Keratinocyte (primary cell): Measurements from ENCODE around the gene NUDT13. TPM values are rescaled to one million over a fixed set of nuclear protein-coding genes. Genes with fewer than 3 reads are reported as not detected.

Experiments
- DNase-seq: peaks from one replicate; pipeline ENCODE4 v3.0.0-alpha.2; 2011; ENCODE audit warnings: low read depth, missing footprints, low spot score
- FAIRE-seq: peaks from 2 replicates; lab custom pipeline; 2011; peaks lifted over from hg19 to GRCh38; lab: Jason Lieb, UNC
- H2AFZ ChIP-seq: 2 replicates; pipeline ENCODE4 v1.6.0; 2012; ENCODE audit warnings: low read length, control low read depth, inconsistent platforms; ENCODE audit not compliant: control insufficient read depth
- H3K27ac ChIP-seq: 2 replicates; pipeline ENCODE4 v1.5.1; 2011; ENCODE audit warnings: low read length; ENCODE audit not compliant: control insufficient read depth, insufficient read depth
- H3K27me3 ChIP-seq: 3 replicates; pipeline ENCODE4 v1.6.0; 2011; ENCODE audit warnings: low read length; ENCODE audit not compliant: control insufficient read depth, insufficient read depth; ENCODE audit errors: extremely low read depth
- H3K36me3 ChIP-seq, 2 experiments: 2 replicates in 1 of 2; 3 replicates in 1 of 2; pipeline ENCODE4 v1.5.1; 2011; ENCODE audit warnings: low read length in 2 of 2, mild to moderate bottlenecking in 1 of 2; ENCODE audit not compliant: control insufficient read depth in 2 of 2, insufficient read depth in 2 of 2; ENCODE audit errors: extremely low read depth in 1 of 2
- H3K4me1 ChIP-seq: 3 replicates; pipeline ENCODE4 v1.5.1; 2011; ENCODE audit warnings: low read length; ENCODE audit not compliant: control insufficient read depth, insufficient read depth; ENCODE audit errors: extremely low read depth
- H3K4me2 ChIP-seq: 3 replicates; pipeline ENCODE4 v1.6.0; 2011; ENCODE audit warnings: low read depth, low read length; ENCODE audit not compliant: control insufficient read depth, insufficient read depth; ENCODE audit errors: extremely low read depth
- H3K4me3 ChIP-seq, 3 experiments: fragments of 200-600 bp in 1 of 3; sonication (generic) in 1 of 3; 2 replicates in 2 of 3; 3 replicates in 1 of 3; pipeline ENCODE4 v1.5.1; 2011 to 2016; ENCODE audit warnings: low read length in 3 of 3, mild to moderate bottlenecking in 3 of 3, control low read depth in 2 of 3, inconsistent platforms in 1 of 3, low read depth in 1 of 3, mixed read lengths in 1 of 3, mixed run types in 1 of 3, moderate library complexity in 1 of 3; ENCODE audit not compliant: control insufficient read depth in 2 of 3, insufficient read depth in 2 of 3; ENCODE audit errors: extremely low read depth in 1 of 3
- H3K79me2 ChIP-seq: 2 replicates; pipeline ENCODE4 v1.6.0; 2012; ENCODE audit warnings: low read length; ENCODE audit not compliant: control insufficient read depth, insufficient read depth
- H3K9ac ChIP-seq: 3 replicates; pipeline ENCODE4 v1.6.0; 2011; ENCODE audit warnings: low read length; ENCODE audit not compliant: control insufficient read depth, insufficient read depth; ENCODE audit errors: extremely low read depth
- H3K9me1 ChIP-seq: 3 replicates; pipeline ENCODE4 v1.6.0; 2011; ENCODE audit warnings: low read length; ENCODE audit not compliant: control insufficient read depth, insufficient read depth; ENCODE audit errors: extremely low read depth
- H3K9me3 ChIP-seq: 2 replicates; pipeline ENCODE4 v1.5.1; 2012; ENCODE audit warnings: low read depth, low read length; ENCODE audit not compliant: control insufficient read depth
- H4K20me1 ChIP-seq: 3 replicates; pipeline ENCODE4 v1.6.0; 2011; ENCODE audit warnings: low read length; ENCODE audit not compliant: control insufficient read depth, insufficient read depth; ENCODE audit errors: extremely low read depth
- EZH2 ChIP-seq: IDR thresholded peaks from one replicate; pipeline ENCODE4 v1.6.1; 2012; ENCODE audit warnings: inconsistent platforms, mild to moderate bottlenecking, low read length, moderate library complexity
- dilution Hi-C: fragments of 300-500 bp; cut with MboI; formaldehyde crosslinking; loops from one replicate; pipeline ENCODE4 v1.7.0; 2020; ENCODE audit warnings: low sequenced_read_pairs; ENCODE audit not compliant: extremely low pct_ligation_motif_present
- polyA plus RNA-seq, 5 experiments: library from polyadenylated mRNA; depleted of rRNA in 3 of 5; stranded (reverse) in 3 of 5; stranded (forward) in 1 of 5; unstranded in 1 of 5; fragments of >200 nt; gene quantifications; 1 replicate in 1 of 5; 2 replicates in 3 of 5; 3 replicates in 1 of 5; pipeline versions ENCODE4 v1.2.1 to v1.2.3, GENCODE V29; 2011 to 2012; ENCODE audit warnings: missing spikeins in 2 of 5, low read depth in 1 of 5, low replicate concordance in 1 of 5
- TF ChIP-seq, protein P1 (sequence below), 3 experiments: IDR thresholded peaks in 1 of 3; conservative IDR thresholded peaks in 1 of 3; optimal IDR thresholded peaks in 1 of 3; 2 replicates in 2 of 3; 3 replicates in 1 of 3; pipeline versions ENCODE3 to v1.5.1; 2011; ENCODE audit warnings: low read length in 3 of 3, mild to moderate bottlenecking in 3 of 3, moderate library complexity in 2 of 3, control low read depth in 1 of 3, inconsistent platforms in 1 of 3; ENCODE audit not compliant: insufficient read depth in 2 of 3; ENCODE audit errors: extremely low read depth in 1 of 3

NUDT13 gene
- polyA plus RNA-seq, 1 donor (not counting 4 experiments of a cell fraction or from before 2014, with no cell fraction given): 2.4 TPM

DNA sequence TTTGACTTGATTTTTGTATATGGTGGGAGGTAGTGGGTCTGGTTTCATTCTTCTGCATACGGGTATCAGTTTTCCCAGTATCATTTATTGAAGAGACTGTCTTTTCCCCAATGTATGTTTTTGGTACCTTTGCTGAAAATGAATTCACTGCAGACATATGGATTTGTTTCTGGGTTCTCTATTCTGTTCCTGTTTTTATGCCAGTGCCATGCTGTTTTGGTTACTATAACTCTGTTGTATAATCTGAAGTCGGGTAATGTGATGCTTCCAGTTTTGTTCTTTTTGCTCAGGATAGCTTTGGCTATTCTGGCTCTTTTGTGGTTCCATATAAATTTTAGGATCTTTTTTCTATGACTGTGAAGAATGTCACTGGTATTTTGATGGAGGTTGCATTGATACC is 56.7 kb downstream of the NUDT13 start:
- dilution Hi-C loops: no loop called here
- no peak for FAIRE-seq
- peak overlapping the region; percentile 57 for H3K4me2 ChIP-seq
- peak overlapping the region; percentile 89 to 98 (median 89) for H3K4me3 ChIP-seq
- no peaks in the 10 kb centered on the region for H4K20me1 ChIP-seq
- H3K9ac ChIP-seq: peak overlapping the region; percentile 97
- H3K27ac ChIP-seq: peak overlapping the region; percentile 94
- H3K36me3 ChIP-seq: peaks cover 3 to 4% of the 10 kb centered on the region in 2 experiments
- DNase-seq: no peak
- H3K79me2 ChIP-seq: peaks cover 52% of the 10 kb centered on the region
- no peak for TF ChIP-seq EZH2
- TF ChIP-seq, protein P1, sequence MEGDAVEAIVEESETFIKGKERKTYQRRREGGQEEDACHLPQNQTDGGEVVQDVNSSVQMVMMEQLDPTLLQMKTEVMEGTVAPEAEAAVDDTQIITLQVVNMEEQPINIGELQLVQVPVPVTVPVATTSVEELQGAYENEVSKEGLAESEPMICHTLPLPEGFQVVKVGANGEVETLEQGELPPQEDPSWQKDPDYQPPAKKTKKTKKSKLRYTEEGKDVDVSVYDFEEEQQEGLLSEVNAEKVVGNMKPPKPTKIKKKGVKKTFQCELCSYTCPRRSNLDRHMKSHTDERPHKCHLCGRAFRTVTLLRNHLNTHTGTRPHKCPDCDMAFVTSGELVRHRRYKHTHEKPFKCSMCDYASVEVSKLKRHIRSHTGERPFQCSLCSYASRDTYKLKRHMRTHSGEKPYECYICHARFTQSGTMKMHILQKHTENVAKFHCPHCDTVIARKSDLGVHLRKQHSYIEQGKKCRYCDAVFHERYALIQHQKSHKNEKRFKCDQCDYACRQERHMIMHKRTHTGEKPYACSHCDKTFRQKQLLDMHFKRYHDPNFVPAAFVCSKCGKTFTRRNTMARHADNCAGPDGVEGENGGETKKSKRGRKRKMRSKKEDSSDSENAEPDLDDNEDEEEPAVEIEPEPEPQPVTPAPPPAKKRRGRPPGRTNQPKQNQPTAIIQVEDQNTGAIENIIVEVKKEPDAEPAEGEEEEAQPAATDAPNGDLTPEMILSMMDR (optimal IDR thresholded peaks at IDR 0.05 in 1 of 3, IDR thresholded peaks at IDR 0.05 in 1 of 3, conservative IDR thresholded peaks at IDR 0.05 in 1 of 3; ENCODE audit: extremely low read depth in 1 of 3, insufficient read depth in 2 of 3, low read length in 3 of 3): no peak
- no peaks in the 10 kb centered on the region for H3K9me1 ChIP-seq
- H3K9me3 ChIP-seq: no peaks in the 10 kb centered on the region
- H2AFZ ChIP-seq: no peak overlapping the region
- H3K27me3 ChIP-seq: no peaks in the 10 kb centered on the region
- H3K4me1 ChIP-seq: no peaks in the 10 kb centered on the region

DNA sequence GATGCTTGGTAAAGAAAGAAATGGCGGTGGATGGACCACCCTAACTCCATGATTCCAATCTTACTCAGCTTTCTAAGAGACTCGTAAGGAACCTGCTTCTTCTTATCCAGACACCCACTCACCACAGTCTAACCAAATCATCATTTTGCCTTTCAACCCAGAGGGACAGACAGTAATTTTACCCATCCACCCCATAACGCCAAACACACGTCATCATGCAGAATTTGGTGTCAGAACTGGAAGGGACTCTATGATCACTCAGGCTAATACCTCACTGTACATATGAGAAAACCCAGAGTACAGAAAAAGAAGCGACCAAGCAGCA is 57.2 kb downstream of the NUDT13 start:
- peak overlapping the region; percentile 94 for H2AFZ ChIP-seq
- H3K36me3 ChIP-seq: peaks cover 0 to 2% of the 10 kb centered on the region in 2 experiments
- H3K9ac ChIP-seq: peak overlapping the region; percentile 97
- H3K9me1 ChIP-seq: no peaks in the 10 kb centered on the region
- H3K4me2 ChIP-seq: peak overlapping the region; percentile 57
- dilution Hi-C loops: no loop called here
- H3K79me2 ChIP-seq: peaks cover 48% of the 10 kb centered on the region
- no peaks in the 10 kb centered on the region for H4K20me1 ChIP-seq
- DNase-seq (no peak), FAIRE-seq (no peak)
- peak overlapping the region; percentile 89 to 98 (median 89) for H3K4me3 ChIP-seq
- no peaks in the 10 kb centered on the region for H3K4me1 ChIP-seq
- H3K27me3 ChIP-seq: no peaks in the 10 kb centered on the region
- peak overlapping the region; percentile 94 for H3K27ac ChIP-seq
- H3K9me3 ChIP-seq: no peaks in the 10 kb centered on the region
- TF ChIP-seq, protein P1 (optimal IDR thresholded peaks at IDR 0.05 in 1 of 3, IDR thresholded peaks at IDR 0.05 in 1 of 3, conservative IDR thresholded peaks at IDR 0.05 in 1 of 3; ENCODE audit: extremely low read depth in 1 of 3, insufficient read depth in 2 of 3, low read length in 3 of 3): no peak
- TF ChIP-seq EZH2: no peak
